ENCODE data around the gene CCL18. TPM values are rescaled to one million over a fixed set of nuclear protein-coding genes. Genes with fewer than 3 reads are reported as not detected.
"Not testable (repeated sequence)": the region's sequence is repeated elsewhere in the genome, so short reads cannot be mapped to it uniquely, and the experiment has no call there.

CCL18 gene
- polyA plus RNA-seq, 1 experiment, result not detected

GRCh38 chr17:36089339-36089865 lies 25.3 kb downstream of the CCL18 start:
- Histone ChIP-seq H3K27ac (ENCODE audit: low read depth, low read length) (no peak overlapping the region), H3K9me3 (ENCODE audit: control insufficient read depth, insufficient read depth, low read length) (no peaks in the 10 kb centered on the region), H3K4me3 (ENCODE audit: low read depth, low read length) (no peak overlapping the region), H3K27me3 (ENCODE audit: control insufficient read depth, insufficient read depth, low read length) (no peaks in the 10 kb centered on the region)
- TF ChIP-seq, protein P1, sequence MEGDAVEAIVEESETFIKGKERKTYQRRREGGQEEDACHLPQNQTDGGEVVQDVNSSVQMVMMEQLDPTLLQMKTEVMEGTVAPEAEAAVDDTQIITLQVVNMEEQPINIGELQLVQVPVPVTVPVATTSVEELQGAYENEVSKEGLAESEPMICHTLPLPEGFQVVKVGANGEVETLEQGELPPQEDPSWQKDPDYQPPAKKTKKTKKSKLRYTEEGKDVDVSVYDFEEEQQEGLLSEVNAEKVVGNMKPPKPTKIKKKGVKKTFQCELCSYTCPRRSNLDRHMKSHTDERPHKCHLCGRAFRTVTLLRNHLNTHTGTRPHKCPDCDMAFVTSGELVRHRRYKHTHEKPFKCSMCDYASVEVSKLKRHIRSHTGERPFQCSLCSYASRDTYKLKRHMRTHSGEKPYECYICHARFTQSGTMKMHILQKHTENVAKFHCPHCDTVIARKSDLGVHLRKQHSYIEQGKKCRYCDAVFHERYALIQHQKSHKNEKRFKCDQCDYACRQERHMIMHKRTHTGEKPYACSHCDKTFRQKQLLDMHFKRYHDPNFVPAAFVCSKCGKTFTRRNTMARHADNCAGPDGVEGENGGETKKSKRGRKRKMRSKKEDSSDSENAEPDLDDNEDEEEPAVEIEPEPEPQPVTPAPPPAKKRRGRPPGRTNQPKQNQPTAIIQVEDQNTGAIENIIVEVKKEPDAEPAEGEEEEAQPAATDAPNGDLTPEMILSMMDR (IDR thresholded peaks at IDR 0.05; ENCODE audit: low read depth, low read length), result no peak
- no peak for DNase-seq (ENCODE audit: low read depth, low spot score)
- CTCF ChIA-PET, result no interaction called here
- POLR2A ChIA-PET, result no interaction called here

DNA sequence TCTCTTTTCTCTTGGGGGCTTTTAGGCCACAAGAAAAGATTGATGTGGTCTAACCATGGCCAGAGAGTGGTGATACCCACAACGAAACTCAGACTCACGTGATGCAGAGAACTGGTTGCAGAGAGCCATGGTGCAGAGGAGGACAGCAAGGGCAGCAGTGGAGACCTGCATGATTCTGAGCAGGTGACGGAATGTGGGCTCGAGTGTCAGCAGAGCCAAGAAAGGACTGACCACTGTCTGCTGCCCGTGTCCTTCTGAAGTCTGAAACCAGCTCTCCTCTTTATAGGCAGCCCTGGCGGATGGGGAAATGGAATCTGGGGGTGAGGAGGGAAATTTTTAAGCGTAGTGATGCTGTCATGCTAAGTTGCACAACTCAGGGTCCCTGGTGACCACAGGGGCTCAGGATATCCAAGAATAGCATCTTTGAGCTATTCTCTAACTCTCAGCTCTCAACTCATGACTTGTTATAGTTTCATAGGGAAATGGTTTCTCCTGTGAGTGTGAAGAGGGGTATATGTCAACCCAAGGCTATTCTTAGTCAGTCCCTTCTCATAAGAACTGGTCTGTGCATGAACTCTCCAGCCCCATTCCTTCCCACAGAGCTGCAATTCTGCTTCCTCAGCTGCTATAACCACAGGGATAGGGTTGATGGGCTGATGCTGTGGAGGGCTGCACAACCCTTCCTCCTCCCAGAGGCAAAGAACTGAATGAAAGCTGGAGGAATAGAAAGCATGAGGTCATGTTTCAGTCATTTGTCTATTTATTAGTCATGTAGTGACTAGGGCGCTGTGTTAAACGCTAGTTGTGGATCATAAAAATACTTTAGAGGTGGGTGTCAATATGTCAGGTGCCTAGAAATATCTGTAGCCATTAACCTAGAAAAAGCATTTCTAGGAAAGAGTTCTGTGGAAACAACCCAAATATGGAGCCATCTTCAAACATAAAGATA lies 26.1 kb downstream of the CCL18 start, which contains the start of gene CCL3:
Gene CCL3, minus strand, starts transcription at position 256 of the 949 bp plus-strand sequence. Its CDS starts 85 bp downstream, at position 171.
- CTCF ChIA-PET, result no interaction called here
- H3K9me3 ChIP-seq (ENCODE audit: control insufficient read depth, insufficient read depth, low read length), result no peaks in the 10 kb centered on the region
- DNase-seq (ENCODE audit: low read depth, low spot score), result no peak
- H3K27me3 ChIP-seq (ENCODE audit: control insufficient read depth, insufficient read depth, low read length), result no peaks in the 10 kb centered on the region
- POLR2A ChIA-PET, result no interaction called here
- TF ChIP-seq, protein P1 (IDR thresholded peaks at IDR 0.05; ENCODE audit: low read depth, low read length), result no peak
- H3K4me3 ChIP-seq (ENCODE audit: low read depth, low read length), result no peak within 1 kb of the TSS
- H3K27ac ChIP-seq (ENCODE audit: low read depth, low read length), result no peak within 1 kb of the TSS

DNA sequence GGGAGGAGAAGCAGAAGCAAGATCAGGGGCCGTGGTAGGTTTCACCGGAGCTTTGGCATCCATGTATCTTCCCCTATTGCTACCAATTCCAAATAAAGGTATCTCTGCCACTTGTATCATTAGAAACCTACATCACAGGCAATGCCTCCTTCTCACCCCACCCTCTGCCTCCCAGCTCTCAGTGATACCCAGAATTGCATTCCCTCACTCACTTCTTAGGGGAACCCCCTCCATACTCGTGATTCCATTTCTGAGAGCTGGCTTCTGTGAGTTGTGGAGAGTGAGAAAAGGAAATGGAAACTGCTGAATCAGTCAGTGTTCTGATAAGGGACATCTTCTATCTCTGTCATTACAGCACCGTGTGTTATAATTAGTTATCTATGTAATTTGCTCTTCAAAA lies 28.2 kb downstream of the CCL18 start:
- DNase-seq (ENCODE audit: low read depth, low spot score), result no peak
- TF ChIP-seq, protein P1 (IDR thresholded peaks at IDR 0.05; ENCODE audit: low read depth, low read length), result no peak
- H3K27ac ChIP-seq (ENCODE audit: low read depth, low read length), result no peak overlapping the region
- H3K27me3 ChIP-seq (ENCODE audit: control insufficient read depth, insufficient read depth, low read length), result no peaks in the 10 kb centered on the region
- no peak overlapping the region for H3K4me3 ChIP-seq (ENCODE audit: low read depth, low read length)
- H3K9me3 ChIP-seq (ENCODE audit: control insufficient read depth, insufficient read depth, low read length), result no peaks in the 10 kb centered on the region
- ChIA-PET CTCF (no interaction called here), POLR2A (no interaction called here)

GRCh38 chr17:36092715-36093114 lies 28.6 kb downstream of the CCL18 start:
- H3K4me3 ChIP-seq (ENCODE audit: low read depth, low read length); H3K9me3 ChIP-seq (ENCODE audit: control insufficient read depth, insufficient read depth, low read length); H3K27me3 ChIP-seq (ENCODE audit: control insufficient read depth, insufficient read depth, low read length); DNase-seq (ENCODE audit: low read depth, low spot score); H3K27ac ChIP-seq (ENCODE audit: low read depth, low read length); CTCF ChIA-PET; POLR2A ChIA-PET: not testable (repeated sequence)

- TF ChIP-seq, protein P1 (IDR thresholded peaks at IDR 0.05; ENCODE audit: low read depth, low read length), result no peak
- H3K27ac ChIP-seq (ENCODE audit: low read depth, low read length), result no peak overlapping the region
- CTCF ChIA-PET, result no interaction called here
- no peaks in the 10 kb centered on the region for H3K9me3 ChIP-seq (ENCODE audit: control insufficient read depth, insufficient read depth, low read length)
- DNase-seq (ENCODE audit: low read depth, low spot score), result no peak
- POLR2A ChIA-PET, result no interaction called here
- no peaks in the 10 kb centered on the region for H3K27me3 ChIP-seq (ENCODE audit: control insufficient read depth, insufficient read depth, low read length)
- H3K4me3 ChIP-seq (ENCODE audit: low read depth, low read length), result no peak overlapping the region
Observed at GRCh38 chr17:36094232-36094631, 30.2 kb downstream of the CCL18 start.
